H1 (cell line): ENCODE results near the gene SYTL5. TPM values are rescaled to one million over a fixed set of nuclear protein-coding genes. Genes with fewer than 3 reads are reported as not detected.

Experiments used
- CTCF ChIA-PET: fragments of 300-600 bp; sonication (Branson Sonifier 250); formaldehyde crosslinking; loops from one replicate; lab custom pipeline; 2021; ENCODE audit not compliant: partially characterized antibody; lab: Charles Lee
- POLR2A ChIA-PET: fragments of 300-600 bp; sonication (Branson Sonifier 250); formaldehyde crosslinking; loops from one replicate; lab custom pipeline; 2021; ENCODE audit warnings: inconsistent platforms; ENCODE audit not compliant: partially characterized antibody; lab: Charles Lee
- DNase-seq, 2 experiments: peaks; one replicate each; pipeline versions ENCODE4 v3.0.0 to v3.0.0-alpha.2; 2010 to 2022; ENCODE audit warnings: low spot score in 2 of 2, low read depth in 1 of 2, mixed read lengths in 1 of 2
- FAIRE-seq: peaks from 2 replicates; lab custom pipeline; 2011; peaks lifted over from hg19 to GRCh38; lab: Jason Lieb, UNC
- H2AFZ ChIP-seq: 2 replicates; pipeline ENCODE4 v1.8.1; 2012; ENCODE audit warnings: low read length, inconsistent platforms
- H2AK5ac ChIP-seq: 2 replicates; pipeline ENCODE4 v1.6.1; 2013; ENCODE audit warnings: low read depth, low read length
- H2BK120ac ChIP-seq: replicated peaks from 2 replicates; pipeline ENCODE3; 2013; ENCODE audit warnings: low read depth, low read length, inconsistent platforms
- H2BK12ac ChIP-seq: 2 replicates; pipeline ENCODE4 v1.6.1; 2013; ENCODE audit warnings: low read depth, low read length
- H2BK15ac ChIP-seq: 2 replicates; pipeline ENCODE4 v1.6.1; 2013; ENCODE audit warnings: low read length
- H2BK20ac ChIP-seq: 2 replicates; pipeline ENCODE4 v1.6.1; 2013; ENCODE audit warnings: low read length
- H2BK5ac ChIP-seq: 2 replicates; pipeline ENCODE4 v1.6.1; 2013; ENCODE audit warnings: low read depth, low read length
- H3K14ac ChIP-seq: 2 replicates; pipeline ENCODE4 v1.6.1; 2013; ENCODE audit warnings: inconsistent platforms; ENCODE audit not compliant: insufficient read length
- H3K18ac ChIP-seq: 2 replicates; pipeline ENCODE4 v1.6.1; 2013; ENCODE audit warnings: low read length; ENCODE audit errors: extremely low read depth
- H3K23ac ChIP-seq: 2 replicates; pipeline ENCODE4 v1.6.1; 2013; ENCODE audit warnings: inconsistent platforms; ENCODE audit not compliant: insufficient read length
- H3K23me2 ChIP-seq: 2 replicates; pipeline ENCODE4 v1.6.1; 2013; ENCODE audit warnings: low read depth, low read length
- H3K27ac ChIP-seq: 2 replicates; pipeline ENCODE4 v1.6.1; 2011; ENCODE audit warnings: low read depth, low read length, inconsistent platforms
- H3K27me3 ChIP-seq, 4 experiments: replicated peaks in 1 of 4; 1 replicate in 1 of 4; 2 replicates in 3 of 4; pipeline versions ENCODE4 v1.6.1 to v1.8.1; 2011 to 2013; ENCODE audit warnings: low read length in 3 of 4, mild to moderate bottlenecking in 3 of 4, inconsistent platforms in 2 of 4, mixed read lengths in 2 of 4, moderate library complexity in 1 of 4; ENCODE audit not compliant: control insufficient read depth in 3 of 4, insufficient read depth in 3 of 4; ENCODE audit errors: extremely low read depth in 1 of 4
- H3K36me3 ChIP-seq, 4 experiments: 2 replicates each; pipeline versions ENCODE4 v1.6.1 to v1.8.1; 2011 to 2013; ENCODE audit warnings: mild to moderate bottlenecking in 4 of 4, low read length in 3 of 4, moderate library complexity in 2 of 4, control low read depth in 1 of 4, inconsistent platforms in 1 of 4; ENCODE audit not compliant: insufficient read depth in 4 of 4, control insufficient read depth in 2 of 4
- H3K4ac ChIP-seq: replicated peaks from 2 replicates; pipeline ENCODE3; 2013; ENCODE audit warnings: low read length, low read depth, mixed read lengths, inconsistent platforms; ENCODE audit not compliant: insufficient read length
- H3K4me1 ChIP-seq, 4 experiments: replicated peaks in 1 of 4; 1 replicate in 1 of 4; 2 replicates in 3 of 4; pipeline versions ENCODE4 v1.6.1 to v1.8.1; 2011 to 2013; ENCODE audit warnings: low read length in 3 of 4, inconsistent platforms in 2 of 4, mixed read lengths in 1 of 4; ENCODE audit not compliant: insufficient read depth in 4 of 4, control insufficient read depth in 3 of 4
- H3K4me2 ChIP-seq, 2 experiments: 2 replicates each; pipeline versions ENCODE4 v1.6.1 to v1.8.1; 2011 to 2013; ENCODE audit warnings: low read depth in 2 of 2, low read length in 2 of 2, control low read depth in 1 of 2, inconsistent platforms in 1 of 2, mild to moderate bottlenecking in 1 of 2; ENCODE audit not compliant: insufficient read depth in 1 of 2
- H3K4me3 ChIP-seq, 4 experiments: fragments of 200-600, 300-600 bp in 1 of 4; sonication (generic), shearing (Covaris generic), sonication (Bioruptor Twin) in 1 of 4; 2 replicates each; pipeline versions ENCODE4 v1.5.1 to v1.8.1; 2011 to 2016; ENCODE audit warnings: low read length in 4 of 4, low read depth in 3 of 4, control low read depth in 2 of 4, inconsistent platforms in 2 of 4, mild to moderate bottlenecking in 2 of 4, mixed read lengths in 1 of 4, moderate library complexity in 1 of 4; ENCODE audit not compliant: insufficient read depth in 2 of 4; ENCODE audit errors: extremely low read depth in 1 of 4
- H3K56ac ChIP-seq: replicated peaks from 2 replicates; pipeline ENCODE3; 2013; ENCODE audit warnings: low read depth, mild to moderate bottlenecking, mixed read lengths, low read length, inconsistent platforms; ENCODE audit not compliant: insufficient read length
- H3K79me1 ChIP-seq: 2 replicates; pipeline ENCODE4 v1.6.1; 2013; ENCODE audit warnings: low read depth, low read length, control low read depth
- H3K79me2 ChIP-seq, 2 experiments: 2 replicates each; pipeline versions ENCODE4 v1.6.1 to v1.8.1; 2012 to 2013; ENCODE audit warnings: low read length in 2 of 2, mild to moderate bottlenecking in 2 of 2, inconsistent platforms in 1 of 2; ENCODE audit not compliant: insufficient read depth in 2 of 2, control insufficient read depth in 1 of 2
- H3K9ac ChIP-seq, 4 experiments: replicated peaks in 1 of 4; 1 replicate in 1 of 4; 2 replicates in 3 of 4; pipeline versions ENCODE4 v1.6.1 to v1.8.1; 2011 to 2013; ENCODE audit warnings: low read depth in 3 of 4, low read length in 3 of 4, control low read depth in 2 of 4, mild to moderate bottlenecking in 2 of 4, moderate library complexity in 2 of 4, inconsistent platforms in 1 of 4; ENCODE audit errors: extremely low read depth in 1 of 4
- H3K9me3 ChIP-seq, 2 experiments: 2 replicates each; pipeline versions ENCODE4 v1.6.1 to v1.8.1; 2012 to 2013; ENCODE audit warnings: mild to moderate bottlenecking in 2 of 2, moderate library complexity in 2 of 2, control low read depth in 1 of 2, inconsistent platforms in 1 of 2, low read depth in 1 of 2, low read length in 1 of 2, mixed read lengths in 1 of 2; ENCODE audit not compliant: insufficient read depth in 2 of 2
- H4K20me1 ChIP-seq, 2 experiments: replicated peaks in 1 of 2; 2 replicates each; pipeline versions ENCODE3 to v1.8.1; 2011 to 2013; ENCODE audit warnings: inconsistent platforms in 2 of 2, low read length in 2 of 2, mild to moderate bottlenecking in 1 of 2; ENCODE audit not compliant: insufficient read depth in 2 of 2, control insufficient read depth in 1 of 2
- H4K5ac ChIP-seq: 2 replicates; pipeline ENCODE4 v1.6.1; 2013; ENCODE audit warnings: low read length, low read depth, mixed read lengths, inconsistent platforms; ENCODE audit not compliant: insufficient read length
- H4K8ac ChIP-seq: 2 replicates; pipeline ENCODE4 v1.8.0; 2013; ENCODE audit warnings: mild to moderate bottlenecking, moderate library complexity, low read length, inconsistent platforms; ENCODE audit not compliant: insufficient read depth; ENCODE audit errors: extremely low read depth
- H4K91ac ChIP-seq: replicated peaks from 2 replicates; pipeline ENCODE3; 2013; ENCODE audit warnings: low read length, mixed read lengths, inconsistent platforms; ENCODE audit not compliant: insufficient read length
- BCL11A ChIP-seq, 2 experiments: IDR thresholded peaks; one replicate each; pipeline ENCODE4 v1.6.1; 2011; ENCODE audit warnings: low read depth in 2 of 2, low read length in 2 of 2, mild to moderate bottlenecking in 2 of 2
- CHD2 ChIP-seq: IDR thresholded peaks from 2 replicates; pipeline ENCODE4 v1.6.1; 2012; ENCODE audit warnings: low read length, improper control_type of control experiment
- EZH2 ChIP-seq: fragments of 200-600 bp; sonication (generic); IDR thresholded peaks from 2 replicates; pipeline ENCODE4 v1.7.1; 2012; ENCODE audit warnings: low read depth, mild to moderate bottlenecking, moderate library complexity, low read length, inconsistent platforms; ENCODE audit not compliant: severe bottlenecking
- GABPA ChIP-seq: IDR thresholded peaks from 2 replicates; pipeline ENCODE4 v1.6.1; 2011; ENCODE audit warnings: mild to moderate bottlenecking, low read length, moderate library complexity, borderline replicate concordance; ENCODE audit not compliant: insufficient read depth
- GTF2F1 ChIP-seq: IDR thresholded peaks from 2 replicates; pipeline ENCODE4 v1.6.1; 2012; ENCODE audit warnings: low read depth, low read length, improper control_type of control experiment, borderline replicate concordance
- SP1 ChIP-seq: IDR thresholded peaks from 2 replicates; pipeline ENCODE4 v1.6.1; 2011; ENCODE audit warnings: low read depth, low read length
- WGBS, 2 experiments: shearing (Covaris generic) in 1 of 2; methylation state at CpG; one replicate each; pipeline versions ENCODE4 v1.1.6 to v1.1.7; 2013 to 2015; ENCODE audit warnings: low lambda C conversion rate in 2 of 2, mixed read lengths in 2 of 2, inconsistent platforms in 1 of 2, low coverage in 1 of 2, missing lambda C conversion rate in 1 of 2; ENCODE audit not compliant: insufficient replicate concordance in 2 of 2, insufficient coverage in 1 of 2, insufficient read length in 1 of 2; ENCODE audit errors: extremely low coverage in 1 of 2, missing lambda C conversion rate in 1 of 2; 5-methylcytosine and 5-hydroxymethylcytosine counted together
- polyA plus RNA-seq, 7 experiments: library from polyadenylated mRNA; depleted of rRNA in 3 of 7; stranded (reverse) in 5 of 7; unstranded in 2 of 7; fragments of >200 nt in 5 of 7; fragments of 200-250 nt in 2 of 7; gene quantifications; 1 replicate in 5 of 7; 2 replicates in 1 of 7; 4 replicates in 1 of 7; pipeline versions ENCODE4 v1.2.1 to v1.2.3, GENCODE V29; 2011 to 2013; ENCODE audit warnings: missing spikeins in 2 of 7, mixed read lengths in 2 of 7
- total RNA-seq: library from RNA; stranded (reverse); fragmentation: NEBNext Ultra II Directional; extraction: Animal tissue kit (Norgen Biotek cat#: 25700); gene quantifications from 2 replicates; pipeline ENCODE4 v1.2.1, GENCODE V29; 2021

SYTL5 gene
- total and polyA plus RNA-seq, 2 of the 8 experiments (the other 6 are each of a cell fraction or from before 2014, with no cell fraction given) = 0.15 to 0.52 TPM

DNA sequence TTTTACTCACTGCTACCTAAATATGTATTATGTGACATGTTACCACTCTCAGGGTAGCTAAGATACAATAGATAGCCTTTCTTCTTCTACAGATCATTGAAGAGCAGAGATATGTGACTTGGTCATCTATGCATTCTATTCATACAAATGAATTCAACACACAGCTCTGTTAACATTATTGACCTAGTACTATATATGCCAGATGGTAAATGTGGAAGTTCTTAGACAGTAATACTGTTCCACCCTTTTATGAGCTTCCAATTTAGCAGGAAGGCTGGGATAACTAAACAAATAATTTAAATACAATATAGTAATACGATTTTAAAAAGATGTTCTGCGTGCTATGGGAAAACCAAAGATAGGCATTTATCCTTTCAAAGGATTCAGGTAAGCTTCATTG lies 76.0 kb downstream of the SYTL5 start:
- Histone ChIP-seq H3K79me1 (no peaks in the 10 kb centered on the region), H2BK12ac (no peak overlapping the region), H2AFZ (no peak overlapping the region), H3K14ac (no peak overlapping the region), H4K5ac (no peak overlapping the region), H2AK5ac (no peak overlapping the region), H3K18ac (no peak overlapping the region), H3K4me3 (no peak overlapping the region), H3K23me2 (no peaks in the 10 kb centered on the region), H3K36me3 (no peaks in the 10 kb centered on the region), H3K9ac (no peak overlapping the region), H3K79me2 (no peaks in the 10 kb centered on the region), H2BK5ac (no peak overlapping the region), H2BK120ac (no peak overlapping the region), H3K4me1 (no peaks in the 10 kb centered on the region), H3K4me2 (no peak overlapping the region), H4K8ac (no peak overlapping the region), H3K27ac (no peak overlapping the region), H3K23ac (no peak overlapping the region), H3K56ac (no peak overlapping the region), H3K4ac (no peak overlapping the region), H4K91ac (no peak overlapping the region), H4K20me1 (no peaks in the 10 kb centered on the region), H3K27me3 (no peaks in the 10 kb centered on the region), H2BK15ac (no peak overlapping the region), H2BK20ac (no peak overlapping the region), H3K9me3 (no peaks in the 10 kb centered on the region)
- no peak for TF ChIP-seq GABPA
- TF ChIP-seq SP1 = no peak
- TF ChIP-seq GTF2F1 = no peak
- TF ChIP-seq EZH2 = no peak
- no peak for TF ChIP-seq CHD2
- TF ChIP-seq BCL11A (IDR thresholded peaks at IDR 0.05; ENCODE audit: low read depth in 2 of 2, low read length in 2 of 2) = no peak
- POLR2A ChIA-PET = no interaction called here
- CTCF ChIA-PET = interaction anchor here (1.4 kb wide), 1 partner anchor 84 kb away, joined by 4 read pairs; no protein-coding TSS in a partner anchor
- DNase-seq = no peak
- WGBS, 2 experiments = 100% methylated on average over 2 of the region's 2 CpGs; no CpG with 5 or more reads in 1 of the 2 experiments
- no peak for FAIRE-seq
